Vagina (tissue), 2 donors: ENCODE measurements around the gene PGP.

Experiments
- CTCF ChIP-seq, 3 experiments: fragments of 450-650 bp in 2 of 3; fragments of 200-600 bp in 1 of 3; sonication (generic) in 1 of 3; IDR thresholded peaks; one replicate each; pipeline ENCODE4 v1.5.1; 2017 to 2019; ENCODE audit warnings: antibody characterized with exemption in 3 of 3, mild to moderate bottlenecking in 2 of 3, moderate library complexity in 2 of 3
- POLR2AphosphoS5 ChIP-seq, 2 donors: sonication (generic); formaldehyde crosslinking; IDR thresholded peaks; one replicate each; pipeline ENCODE4 v1.9.0; 2017; ENCODE audit warnings: antibody characterized with exemption in 2 of 2, mild to moderate bottlenecking in 2 of 2, low read depth in 1 of 2; ENCODE audit not compliant: insufficient read depth in 1 of 2

GRCh38 chr16:2196981-2197511 lies 17.6 kb downstream of the PGP start:
- no peak for TF ChIP-seq CTCF (IDR thresholded peaks at IDR 0.05)
- TF ChIP-seq POLR2AphosphoS5 (IDR thresholded peaks at IDR 0.05; ENCODE audit: insufficient read depth in 1 of 2, low read depth in 1 of 2): no peak
